ENCODE measurements around the gene HSPB8.

The HSPB8 gene

GRCh38 chr12:119171291-119171690, 7.4 kb upstream of the HSPB8 start:
- no peak for DNase-seq (ENCODE audit: low read depth in 2 of 2)

GRCh38 chr12:119171691-119172425, 6.9 kb upstream of the HSPB8 start:
- DNase-seq (ENCODE audit: low read depth in 2 of 2): no peak

GRCh38 chr12:119175081-119175480, 3.6 kb upstream of the HSPB8 start:
- DNase-seq (ENCODE audit: low read depth in 2 of 2): no peak

GRCh38 chr12:119176267-119177055, 2.3 kb upstream of the HSPB8 start:
- no peak for DNase-seq (ENCODE audit: low read depth in 2 of 2)

- DNase-seq (ENCODE audit: low read depth in 2 of 2): no peak
These were observed 1.7 kb upstream of the HSPB8 start for GRCh38 chr12:119177056-119177325.

- DNase-seq (ENCODE audit: low read depth in 2 of 2): no peak
These were observed 879 bp upstream of the HSPB8 start for GRCh38 chr12:119177724-119178380.

- no peak for DNase-seq (ENCODE audit: low read depth in 2 of 2)
These were observed 747 bp downstream of the HSPB8 start for GRCh38 chr12:119179335-119180021.

- no peak for DNase-seq (ENCODE audit: low read depth in 2 of 2)
These were observed 1.8 kb downstream of the HSPB8 start for GRCh38 chr12:119180380-119181040.

- no peak for DNase-seq (ENCODE audit: low read depth in 2 of 2)
These were observed 2.5 kb downstream of the HSPB8 start for GRCh38 chr12:119181202-119181601.

- no peak for DNase-seq (ENCODE audit: low read depth in 2 of 2)
These were observed 3.2 kb downstream of the HSPB8 start for GRCh38 chr12:119181944-119182343.

- no peak for DNase-seq (ENCODE audit: low read depth in 2 of 2)
These were observed 4.2 kb downstream of the HSPB8 start for GRCh38 chr12:119182701-119183493.

GRCh38 chr12:119183942-119184695, 5.4 kb downstream of the HSPB8 start:
- no peak for DNase-seq (ENCODE audit: low read depth in 2 of 2)

- no peak for DNase-seq (ENCODE audit: low read depth in 2 of 2)
These were observed 16.5 kb downstream of the HSPB8 start for GRCh38 chr12:119195256-119195655.

- no peak for DNase-seq (ENCODE audit: low read depth in 2 of 2)
These were observed 19.7 kb downstream of the HSPB8 start for GRCh38 chr12:119198440-119198839.

- no peak for DNase-seq (ENCODE audit: low read depth in 2 of 2)
These were observed 21.9 kb downstream of the HSPB8 start for GRCh38 chr12:119200601-119201000.

- no peak for DNase-seq (ENCODE audit: low read depth in 2 of 2)
These were observed 23.2 kb downstream of the HSPB8 start for GRCh38 chr12:119201789-119202543.

GRCh38 chr12:119202544-119202943, 23.8 kb downstream of the HSPB8 start:
- no peak for DNase-seq (ENCODE audit: low read depth in 2 of 2)

- DNase-seq (ENCODE audit: low read depth in 2 of 2): no peak
These were observed 25.4 kb downstream of the HSPB8 start for GRCh38 chr12:119204131-119204530.

GRCh38 chr12:119204671-119205285, 26.0 kb downstream of the HSPB8 start:
- no peak for DNase-seq (ENCODE audit: low read depth in 2 of 2)
